ENCODE data around the gene CD300LB. TPM values are rescaled to one million over a fixed set of nuclear protein-coding genes. Genes with fewer than 3 reads are reported as not detected.

Gene CD300LB
- polyA plus RNA-seq, 3 donors = 88.0 to 102 (median 92.9) TPM

DNA sequence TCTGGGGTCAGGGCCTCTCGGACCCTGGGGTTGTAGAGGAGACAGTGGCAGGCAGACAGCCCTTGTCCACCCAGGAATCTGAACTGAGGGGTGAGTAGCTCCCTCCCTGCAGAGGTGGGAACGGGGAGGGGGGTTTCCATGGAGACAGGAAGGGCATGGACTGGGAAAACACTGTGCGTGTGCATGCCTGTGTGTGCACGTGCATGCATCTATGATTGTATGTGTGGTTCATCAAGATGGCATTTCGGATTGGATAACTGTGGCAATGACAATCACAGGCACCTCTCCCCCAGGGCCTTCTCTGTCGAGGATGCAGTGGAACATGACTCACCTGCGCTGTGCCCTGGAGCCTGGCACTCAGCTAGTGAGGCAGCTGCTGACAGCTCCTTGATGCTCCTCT is 20.8 kb upstream of the CD300LB start:
- Histone ChIP-seq H3K4me3 (replicated peaks in 1 of 3; ENCODE audit: low read depth in 2 of 3, low read length in 3 of 3) (no peak overlapping the region), H3K9ac (ENCODE audit: insufficient read depth, low read length, poor library complexity, severe bottlenecking) (no peak overlapping the region), H3K27ac (ENCODE audit: low read depth in 1 of 2, low read length in 2 of 2) (no peak overlapping the region), H3K9me3 (replicated peaks in 1 of 2; ENCODE audit: control insufficient read depth in 1 of 2, insufficient read depth in 1 of 2, low read length in 2 of 2) (no peaks in the 10 kb centered on the region), H3K36me3 (replicated peaks in 1 of 2; ENCODE audit: control insufficient read depth in 1 of 2, insufficient read depth in 2 of 2, low read length in 2 of 2) (no peaks in the 10 kb centered on the region), H3K79me2 (ENCODE audit: insufficient read depth, low read length) (no peaks in the 10 kb centered on the region), H2AFZ (ENCODE audit: insufficient read depth, low read depth, low read length, poor library complexity, severe bottlenecking) (no peak overlapping the region), H4K20me1 (ENCODE audit: insufficient read depth, low read length) (no peaks in the 10 kb centered on the region), H3K27me3 (ENCODE audit: control insufficient read depth in 2 of 2, insufficient read depth in 2 of 2, low read length in 2 of 2) (no peaks in the 10 kb centered on the region), H3K4me1 (ENCODE audit: control insufficient read depth in 1 of 2, insufficient read depth in 2 of 2, low read length in 2 of 2) (peaks cover 51 to 62% of the 10 kb centered on the region in 2 donors), H3K4me2 (replicated peaks; ENCODE audit: extremely low read depth, low read length, poor library complexity, severe bottlenecking) (no peak overlapping the region)
- TF ChIP-seq, protein P1, sequence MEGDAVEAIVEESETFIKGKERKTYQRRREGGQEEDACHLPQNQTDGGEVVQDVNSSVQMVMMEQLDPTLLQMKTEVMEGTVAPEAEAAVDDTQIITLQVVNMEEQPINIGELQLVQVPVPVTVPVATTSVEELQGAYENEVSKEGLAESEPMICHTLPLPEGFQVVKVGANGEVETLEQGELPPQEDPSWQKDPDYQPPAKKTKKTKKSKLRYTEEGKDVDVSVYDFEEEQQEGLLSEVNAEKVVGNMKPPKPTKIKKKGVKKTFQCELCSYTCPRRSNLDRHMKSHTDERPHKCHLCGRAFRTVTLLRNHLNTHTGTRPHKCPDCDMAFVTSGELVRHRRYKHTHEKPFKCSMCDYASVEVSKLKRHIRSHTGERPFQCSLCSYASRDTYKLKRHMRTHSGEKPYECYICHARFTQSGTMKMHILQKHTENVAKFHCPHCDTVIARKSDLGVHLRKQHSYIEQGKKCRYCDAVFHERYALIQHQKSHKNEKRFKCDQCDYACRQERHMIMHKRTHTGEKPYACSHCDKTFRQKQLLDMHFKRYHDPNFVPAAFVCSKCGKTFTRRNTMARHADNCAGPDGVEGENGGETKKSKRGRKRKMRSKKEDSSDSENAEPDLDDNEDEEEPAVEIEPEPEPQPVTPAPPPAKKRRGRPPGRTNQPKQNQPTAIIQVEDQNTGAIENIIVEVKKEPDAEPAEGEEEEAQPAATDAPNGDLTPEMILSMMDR (IDR thresholded peaks at IDR 0.05) = no peak
- peaks cover 0 to 1% (median 0%) of the 10 kb centered on the region in 3 donors for H3K27me3 Mint-ChIP-seq (ENCODE audit: low read depth in 3 of 3)
- peak overlapping the region in 1 of 2 donors; percentile 39 for H3K4me3 Mint-ChIP-seq
- H3K27ac Mint-ChIP-seq = peak overlapping the region in 1 of 7 donors; percentile 36
- H3K9me3 Mint-ChIP-seq = peaks cover 0 to 3% (median 0%) of the 10 kb centered on the region in 7 donors
- WGBS (ENCODE audit: insufficient coverage) = 93% methylated on average over 5 of the region's 7 CpGs
- intact Hi-C loops (cut with micrococcal nuclease) = no loop called here
- peaks cover 46% of the 10 kb centered on the region for H3K4me1 Mint-ChIP-seq
- DNase-seq = no peak
- peaks cover 5 to 18% of the 10 kb centered on the region in 2 donors for H3K36me3 Mint-ChIP-seq

DNA sequence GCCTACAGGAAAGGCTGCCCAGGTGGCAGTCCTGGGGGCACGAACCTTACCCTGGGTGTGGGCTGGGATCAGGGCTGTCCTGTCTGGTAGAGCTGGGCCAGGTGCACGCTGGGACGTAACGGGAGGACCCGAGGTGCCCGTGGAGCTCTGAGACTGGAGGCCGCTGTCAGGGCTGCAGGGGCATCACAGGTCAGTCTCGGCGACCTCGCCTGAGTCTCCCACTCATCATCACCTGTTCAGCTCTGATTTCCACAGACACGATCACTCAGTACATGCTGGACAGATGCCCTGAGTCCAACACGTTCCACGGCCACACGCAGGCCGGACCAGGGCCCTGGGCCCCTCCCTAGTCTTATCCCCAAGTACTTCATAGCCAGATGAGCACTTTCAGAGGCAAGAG is 19.3 kb upstream of the CD300LB start:
- peaks cover 5 to 11% of the 10 kb centered on the region in 2 donors for H3K36me3 Mint-ChIP-seq
- no peak overlapping the region for H3K4me3 ChIP-seq (replicated peaks in 1 of 3; ENCODE audit: low read depth in 2 of 3, low read length in 3 of 3)
- no peaks in the 10 kb centered on the region for H3K27me3 Mint-ChIP-seq (ENCODE audit: low read depth in 3 of 3)
- WGBS (ENCODE audit: insufficient coverage) = 96% methylated on average over 11 of the region's 15 CpGs
- no peak overlapping the region for H3K27ac ChIP-seq (ENCODE audit: low read depth in 1 of 2, low read length in 2 of 2)
- no peaks in the 10 kb centered on the region for H3K36me3 ChIP-seq (replicated peaks in 1 of 2; ENCODE audit: control insufficient read depth in 1 of 2, insufficient read depth in 2 of 2, low read length in 2 of 2)
- H3K4me1 ChIP-seq (ENCODE audit: control insufficient read depth in 1 of 2, insufficient read depth in 2 of 2, low read length in 2 of 2) = peaks cover 59 to 67% of the 10 kb centered on the region in 2 donors
- peak overlapping the region in 1 of 7 donors; percentile 83 for H3K27ac Mint-ChIP-seq
- H3K27me3 ChIP-seq (ENCODE audit: control insufficient read depth in 2 of 2, insufficient read depth in 2 of 2, low read length in 2 of 2) = no peaks in the 10 kb centered on the region
- no peak for DNase-seq
- H3K79me2 ChIP-seq (ENCODE audit: insufficient read depth, low read length) = peaks cover 2% of the 10 kb centered on the region
- no peaks in the 10 kb centered on the region for H3K9me3 ChIP-seq (replicated peaks in 1 of 2; ENCODE audit: control insufficient read depth in 1 of 2, insufficient read depth in 1 of 2, low read length in 2 of 2)
- no peak overlapping the region for H2AFZ ChIP-seq (ENCODE audit: insufficient read depth, low read depth, low read length, poor library complexity, severe bottlenecking)
- H3K4me1 Mint-ChIP-seq = peaks cover 56% of the 10 kb centered on the region
- no peak overlapping the region for H3K4me3 Mint-ChIP-seq
- H3K9me3 Mint-ChIP-seq = peaks cover 0 to 2% (median 0%) of the 10 kb centered on the region in 7 donors
- H4K20me1 ChIP-seq (ENCODE audit: insufficient read depth, low read length) = no peaks in the 10 kb centered on the region
- TF ChIP-seq, protein P1 (IDR thresholded peaks at IDR 0.05) = no peak
- no peak overlapping the region for H3K9ac ChIP-seq (ENCODE audit: insufficient read depth, low read length, poor library complexity, severe bottlenecking)
- no peak overlapping the region for H3K4me2 ChIP-seq (replicated peaks; ENCODE audit: extremely low read depth, low read length, poor library complexity, severe bottlenecking)
- intact Hi-C loops (cut with micrococcal nuclease) = no loop called here
